Measurements from ENCODE around the gene POSTN.
A peak's percentile ranks its signal among the peaks of the same experiment; 100 is the strongest.
"Not testable (repeated sequence)": the region's sequence is repeated elsewhere in the genome, so short reads cannot be mapped to it uniquely, and the experiment has no call there.

POSTN gene

GRCh38 chr13:37594550-37594949, 4.0 kb downstream of the POSTN start:
- no peak for DNase-seq

- not testable (repeated sequence) for DNase-seq
Measured at GRCh38 chr13:37589381-37589780, 9.2 kb downstream of the POSTN start.

GRCh38 chr13:37587236-37587635, 11.3 kb downstream of the POSTN start:
- no peak for DNase-seq

- no peak for DNase-seq
Measured at GRCh38 chr13:37586164-37586563, 12.4 kb downstream of the POSTN start.

GRCh38 chr13:37585541-37585940, 13.0 kb downstream of the POSTN start:
- DNase-seq: no peak

- DNase-seq: no peak
Measured at GRCh38 chr13:37576601-37577000, 22.0 kb downstream of the POSTN start.

GRCh38 chr13:37565425-37565824, 33.1 kb downstream of the POSTN start:
- DNase-seq: no peak

- DNase-seq: no peak
Measured at GRCh38 chr13:37561031-37561430, 37.5 kb downstream of the POSTN start.

GRCh38 chr13:37560526-37560925, 38.0 kb downstream of the POSTN start:
- no peak for DNase-seq

GRCh38 chr13:37558766-37559165, 39.8 kb downstream of the POSTN start:
- DNase-seq: peak; percentile 3

GRCh38 chr13:37546087-37546486, 52.5 kb downstream of the POSTN start:
- DNase-seq: no peak

GRCh38 chr13:37544995-37545394, 53.6 kb downstream of the POSTN start:
- DNase-seq: no peak

- peak; percentile 71 for DNase-seq
Measured at GRCh38 chr13:37539976-37540605, 58.5 kb downstream of the POSTN start.

GRCh38 chr13:37539170-37539569, 59.4 kb downstream of the POSTN start:
- no peak for DNase-seq

GRCh38 chr13:37535501-37535900, 63.1 kb downstream of the POSTN start:
- DNase-seq: no peak

GRCh38 chr13:37534676-37535075, 63.9 kb downstream of the POSTN start:
- DNase-seq: no peak

GRCh38 chr13:37534181-37534580, 64.4 kb downstream of the POSTN start:
- DNase-seq: peak; percentile 60

GRCh38 chr13:37531049-37531448, 67.5 kb downstream of the POSTN start:
- peak; percentile 5 for DNase-seq

GRCh38 chr13:37529751-37530385, 68.7 kb downstream of the POSTN start:
- DNase-seq: no peak

- DNase-seq: no peak
Measured at GRCh38 chr13:37526710-37527473, 71.7 kb downstream of the POSTN start.

- no peak for DNase-seq
Measured at GRCh38 chr13:37515226-37515625, 83.3 kb downstream of the POSTN start.

Data from EL (cell line).